ENCODE data around the gene EFCAB11. TPM values are rescaled to one million over a fixed set of nuclear protein-coding genes. Genes with fewer than 3 reads are reported as not detected.

EFCAB11 gene
- total and polyA plus RNA-seq, 3 experiments from 2014 or later: 2.0 to 12.1 (median 9.8) TPM

DNA sequence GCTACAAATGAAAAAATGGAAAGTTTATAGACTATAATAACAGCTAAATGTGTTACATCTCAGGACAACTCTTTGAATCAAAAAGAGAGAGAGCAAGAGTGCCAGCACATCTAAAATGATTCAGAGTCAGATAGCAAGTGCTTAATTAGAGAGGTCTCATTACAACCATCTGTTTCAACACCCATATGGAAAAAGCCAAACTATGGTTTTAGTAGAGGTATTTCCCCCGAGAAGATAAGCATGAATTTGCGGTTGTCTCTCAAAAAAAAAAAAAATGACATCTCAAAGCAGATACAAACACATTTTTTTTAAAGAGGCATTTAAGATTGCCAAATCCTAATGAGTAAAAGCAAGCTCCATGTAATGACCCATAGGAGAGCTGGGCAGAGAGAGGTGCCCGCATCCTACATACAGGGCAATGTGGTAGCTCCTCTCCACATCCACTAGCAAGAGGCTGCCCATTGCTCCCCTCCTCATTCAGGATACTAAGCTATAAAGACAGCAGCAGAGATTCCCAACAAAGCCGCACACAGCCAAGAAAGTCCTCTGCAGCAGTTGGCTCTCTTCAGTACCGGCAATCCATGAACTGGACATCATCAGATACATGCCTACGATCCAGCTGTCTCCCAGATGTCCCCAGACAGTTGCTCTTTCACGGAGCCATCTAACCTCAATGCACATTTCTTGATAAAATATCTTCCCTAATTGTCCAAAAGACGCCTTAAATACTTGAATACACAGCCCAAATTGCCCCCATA lies 100.4 kb downstream of the EFCAB11 start:
- POLR2A ChIA-PET: no interaction called here
- no peaks in the 10 kb centered on the region for H3K9me3 Mint-ChIP-seq
- no peak overlapping the region for H3K27ac ChIP-seq (ENCODE audit: low read depth, low read length)

DNA sequence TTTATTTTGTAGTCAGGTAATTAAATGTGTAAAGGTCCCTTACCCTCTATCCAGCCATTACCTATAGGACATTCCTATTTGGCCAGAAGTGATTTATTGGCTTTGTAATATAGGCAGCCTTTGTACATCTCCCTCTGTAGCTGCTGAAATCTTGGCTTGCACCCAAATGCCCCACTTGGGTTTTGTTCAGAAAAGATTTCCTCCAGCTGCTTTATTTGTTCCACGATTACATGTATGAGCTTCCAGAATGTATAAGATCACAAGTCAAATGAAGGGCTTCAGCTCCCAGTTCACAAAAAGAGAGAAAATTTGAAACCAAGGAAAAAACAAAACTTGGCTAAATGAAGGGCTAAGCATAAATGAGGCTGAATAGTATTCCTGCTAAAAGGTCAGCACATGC lies 103.4 kb downstream of the EFCAB11 start:
- POLR2A ChIA-PET: no interaction called here
- Mint-ChIP-seq H3K27me3 (no peaks in the 10 kb centered on the region), H3K36me3 (no peaks in the 10 kb centered on the region), H3K4me3 (no peak overlapping the region), H3K4me1 (no peaks in the 10 kb centered on the region), H3K9me3 (peaks cover 0 to 4% (median 0%) of the 10 kb centered on the region in 5 donors), H3K27ac (no peak overlapping the region)
- no peaks in the 10 kb centered on the region for H3K9me3 ChIP-seq (ENCODE audit: low read length)
- no peaks in the 10 kb centered on the region for H3K36me3 ChIP-seq (ENCODE audit: insufficient read depth, low read length)
- H3K4me3 ChIP-seq (ENCODE audit: low read length): no peak overlapping the region
- H3K27ac ChIP-seq (ENCODE audit: low read depth, low read length): no peak overlapping the region
- H3K4me1 ChIP-seq (ENCODE audit: insufficient read depth, low read length): no peaks in the 10 kb centered on the region
- CTCF ChIA-PET: no interaction called here
- H3K27me3 ChIP-seq (ENCODE audit: insufficient read depth, low read length, poor library complexity, severe bottlenecking): no peaks in the 10 kb centered on the region
- DNase-seq: no peak

More for the DNA sequence above, 100.4 kb downstream of the EFCAB11 start:
- Mint-ChIP-seq H3K27ac (no peak overlapping the region), H3K4me1 (no peaks in the 10 kb centered on the region), H3K27me3 (no peaks in the 10 kb centered on the region), H3K36me3 (no peaks in the 10 kb centered on the region), H3K4me3 (no peak overlapping the region)
- CTCF ChIA-PET: no interaction called here
- Histone ChIP-seq H3K4me1 (ENCODE audit: insufficient read depth, low read length) (no peaks in the 10 kb centered on the region), H3K9me3 (ENCODE audit: low read length) (no peaks in the 10 kb centered on the region), H3K27me3 (ENCODE audit: insufficient read depth, low read length, poor library complexity, severe bottlenecking) (no peaks in the 10 kb centered on the region), H3K4me3 (ENCODE audit: low read length) (no peak overlapping the region), H3K36me3 (ENCODE audit: insufficient read depth, low read length) (no peaks in the 10 kb centered on the region)
- no peak for DNase-seq

DNA sequence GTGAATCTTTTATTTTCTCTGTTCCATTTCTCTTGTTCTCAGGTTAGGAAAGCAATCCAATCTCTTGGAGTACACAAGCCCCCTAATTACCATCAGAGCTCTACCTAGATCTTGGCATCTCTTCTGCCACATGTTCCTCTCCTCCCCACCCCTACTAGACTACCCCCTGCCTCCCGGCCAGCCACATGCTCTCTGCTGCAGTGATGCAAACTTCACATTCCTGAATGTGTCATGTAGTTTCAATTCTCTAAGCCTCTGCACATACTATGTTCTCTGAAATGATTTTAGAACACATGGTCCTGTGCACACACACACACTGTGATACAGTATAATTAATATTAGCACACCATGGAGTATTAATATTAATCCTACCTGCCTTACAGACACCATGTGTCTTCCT lies 104.6 kb downstream of the EFCAB11 start:
- POLR2A ChIA-PET: no interaction called here
- CTCF ChIA-PET: no interaction called here
- DNase-seq: no peak
- Mint-ChIP-seq H3K36me3 (no peaks in the 10 kb centered on the region), H3K27me3 (no peaks in the 10 kb centered on the region), H3K4me1 (no peaks in the 10 kb centered on the region), H3K9me3 (peaks cover 0 to 4% (median 0%) of the 10 kb centered on the region in 5 donors), H3K27ac (peak overlapping the region in 1 of 8 donors; percentile 29), H3K4me3 (no peak overlapping the region)
- no peak overlapping the region for H3K27ac ChIP-seq (ENCODE audit: low read depth, low read length)
- H3K4me1 ChIP-seq (ENCODE audit: insufficient read depth, low read length): no peaks in the 10 kb centered on the region
- H3K9me3 ChIP-seq (ENCODE audit: low read length): no peaks in the 10 kb centered on the region
- H3K27me3 ChIP-seq (ENCODE audit: insufficient read depth, low read length, poor library complexity, severe bottlenecking): no peaks in the 10 kb centered on the region
- no peak overlapping the region for H3K4me3 ChIP-seq (ENCODE audit: low read length)
- H3K36me3 ChIP-seq (ENCODE audit: insufficient read depth, low read length): no peaks in the 10 kb centered on the region

DNA sequence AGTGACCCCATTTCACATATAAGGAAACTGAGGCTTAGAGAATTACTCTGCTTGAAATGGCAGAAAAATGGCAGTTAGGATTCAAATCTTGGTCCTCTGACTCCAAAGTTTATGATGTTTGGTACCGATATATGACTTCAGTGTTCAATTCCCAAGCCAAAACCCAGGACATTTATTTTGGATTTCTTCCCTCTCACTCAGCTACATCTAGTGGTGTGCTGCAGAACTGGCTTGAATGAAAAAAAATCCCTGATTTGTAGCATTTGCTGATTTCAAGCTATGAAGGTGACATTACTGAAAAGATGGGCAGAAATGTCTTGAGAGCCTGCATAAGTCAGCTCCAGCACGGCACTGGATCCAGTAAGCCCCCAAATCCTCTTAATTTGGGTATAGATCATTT lies 106.4 kb downstream of the EFCAB11 start:
- Histone ChIP-seq H3K4me3 (ENCODE audit: low read length) (no peak overlapping the region), H3K27me3 (ENCODE audit: insufficient read depth, low read length, poor library complexity, severe bottlenecking) (no peaks in the 10 kb centered on the region), H3K27ac (ENCODE audit: low read depth, low read length) (no peak overlapping the region), H3K36me3 (ENCODE audit: insufficient read depth, low read length) (no peaks in the 10 kb centered on the region), H3K4me1 (ENCODE audit: insufficient read depth, low read length) (no peaks in the 10 kb centered on the region), H3K9me3 (ENCODE audit: low read length) (no peaks in the 10 kb centered on the region)
- Mint-ChIP-seq H3K27me3 (no peaks in the 10 kb centered on the region), H3K9me3 (peaks cover 0 to 4% (median 0%) of the 10 kb centered on the region in 5 donors), H3K36me3 (no peaks in the 10 kb centered on the region), H3K4me1 (no peaks in the 10 kb centered on the region), H3K27ac (no peak overlapping the region), H3K4me3 (no peak overlapping the region)
- CTCF ChIA-PET: no interaction called here
- POLR2A ChIA-PET: no interaction called here
- no peak for DNase-seq

DNA sequence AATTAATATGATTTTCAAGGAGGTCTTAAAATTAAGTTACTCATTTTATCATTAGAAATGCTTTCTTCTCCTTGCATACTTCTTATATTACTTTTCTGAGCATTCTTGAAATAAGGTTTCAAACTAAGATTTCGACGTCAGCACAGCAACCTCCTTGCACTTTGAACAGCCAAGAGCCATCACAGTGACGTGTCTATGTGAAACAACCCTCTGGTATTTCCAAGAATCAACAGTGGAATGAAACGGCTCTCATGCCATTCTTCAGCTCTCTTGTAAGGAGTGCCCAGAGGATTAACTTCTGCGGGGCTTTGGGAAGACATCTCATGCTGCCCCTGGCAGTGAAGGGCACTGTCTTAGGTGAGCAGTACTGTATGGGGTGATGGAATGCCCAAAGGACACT lies 109.2 kb downstream of the EFCAB11 start:
- H3K4me3 ChIP-seq (ENCODE audit: low read length): no peak overlapping the region
- Mint-ChIP-seq H3K27me3 (peaks cover 2 to 4% of the 10 kb centered on the region in 2 donors), H3K27ac (no peak overlapping the region), H3K4me3 (no peak overlapping the region), H3K36me3 (no peaks in the 10 kb centered on the region), H3K9me3 (peaks cover 0 to 4% (median 0%) of the 10 kb centered on the region in 5 donors), H3K4me1 (no peaks in the 10 kb centered on the region)
- H3K27ac ChIP-seq (ENCODE audit: low read depth, low read length): no peak overlapping the region
- H3K27me3 ChIP-seq (ENCODE audit: insufficient read depth, low read length, poor library complexity, severe bottlenecking): no peaks in the 10 kb centered on the region
- no peaks in the 10 kb centered on the region for H3K9me3 ChIP-seq (ENCODE audit: low read length)
- H3K36me3 ChIP-seq (ENCODE audit: insufficient read depth, low read length): no peaks in the 10 kb centered on the region
- CTCF ChIA-PET: no interaction called here
- POLR2A ChIA-PET: no interaction called here
- no peaks in the 10 kb centered on the region for H3K4me1 ChIP-seq (ENCODE audit: insufficient read depth, low read length)
- DNase-seq: no peak

DNA sequence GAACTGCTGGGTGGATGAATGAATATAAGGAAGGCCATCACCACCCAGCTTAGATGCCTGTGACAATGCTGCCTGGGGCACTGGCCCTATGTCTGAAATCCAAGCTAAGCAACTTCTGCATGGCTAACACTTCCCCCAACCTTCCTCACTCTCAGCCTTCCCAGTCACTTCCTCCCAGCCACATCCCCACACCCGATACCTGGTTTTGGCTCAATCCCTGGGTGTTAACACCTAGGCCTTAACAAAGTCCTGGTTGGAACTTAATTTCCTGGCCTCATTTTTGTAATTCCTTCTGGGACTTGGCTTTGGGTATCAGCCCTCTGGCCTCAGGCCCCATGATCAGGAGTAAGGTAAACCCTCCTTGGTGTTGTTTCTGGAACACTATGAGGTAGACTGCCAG lies 110.0 kb downstream of the EFCAB11 start:
- Mint-ChIP-seq H3K27me3 (peaks cover 2 to 4% of the 10 kb centered on the region in 2 donors), H3K36me3 (no peaks in the 10 kb centered on the region), H3K27ac (no peak overlapping the region), H3K9me3 (peaks cover 0 to 4% (median 0%) of the 10 kb centered on the region in 5 donors), H3K4me1 (no peaks in the 10 kb centered on the region), H3K4me3 (no peak overlapping the region)
- CTCF ChIA-PET: no interaction called here
- Histone ChIP-seq H3K27ac (ENCODE audit: low read depth, low read length) (no peak overlapping the region), H3K36me3 (ENCODE audit: insufficient read depth, low read length) (no peaks in the 10 kb centered on the region), H3K4me3 (ENCODE audit: low read length) (no peak overlapping the region), H3K4me1 (ENCODE audit: insufficient read depth, low read length) (no peaks in the 10 kb centered on the region), H3K9me3 (ENCODE audit: low read length) (no peaks in the 10 kb centered on the region), H3K27me3 (ENCODE audit: insufficient read depth, low read length, poor library complexity, severe bottlenecking) (no peaks in the 10 kb centered on the region)
- no peak for DNase-seq
- POLR2A ChIA-PET: no interaction called here

DNA sequence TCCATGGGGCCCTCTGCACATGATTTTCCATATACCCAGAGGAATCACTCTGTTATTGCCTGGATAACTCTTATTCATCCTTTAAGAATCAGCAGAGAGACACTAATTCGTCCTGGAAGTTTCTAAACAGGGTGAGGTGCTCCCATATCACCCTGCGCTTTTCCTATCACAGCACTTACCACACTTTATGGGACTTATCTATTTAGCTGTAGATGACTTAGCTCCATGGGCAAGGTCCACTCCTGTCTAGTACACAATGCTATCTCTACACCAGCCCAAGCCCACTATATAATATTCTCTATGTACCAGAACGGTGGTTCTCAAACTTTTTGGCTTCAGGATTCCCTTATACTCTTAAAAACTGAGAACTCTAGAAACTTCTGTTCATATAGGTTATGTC lies 111.7 kb downstream of the EFCAB11 start:
- CTCF ChIA-PET: no interaction called here
- Histone ChIP-seq H3K36me3 (ENCODE audit: insufficient read depth, low read length) (no peaks in the 10 kb centered on the region), H3K9me3 (ENCODE audit: low read length) (no peaks in the 10 kb centered on the region), H3K27me3 (ENCODE audit: insufficient read depth, low read length, poor library complexity, severe bottlenecking) (no peaks in the 10 kb centered on the region), H3K4me3 (ENCODE audit: low read length) (no peak overlapping the region), H3K4me1 (ENCODE audit: insufficient read depth, low read length) (no peaks in the 10 kb centered on the region), H3K27ac (ENCODE audit: low read depth, low read length) (no peak overlapping the region)
- Mint-ChIP-seq H3K36me3 (no peaks in the 10 kb centered on the region), H3K9me3 (peaks cover 0 to 5% (median 3%) of the 10 kb centered on the region in 5 donors), H3K27me3 (peaks cover 2 to 4% of the 10 kb centered on the region in 2 donors), H3K4me3 (no peak overlapping the region), H3K27ac (no peak overlapping the region), H3K4me1 (no peaks in the 10 kb centered on the region)
- POLR2A ChIA-PET: no interaction called here
- no peak for DNase-seq

DNA sequence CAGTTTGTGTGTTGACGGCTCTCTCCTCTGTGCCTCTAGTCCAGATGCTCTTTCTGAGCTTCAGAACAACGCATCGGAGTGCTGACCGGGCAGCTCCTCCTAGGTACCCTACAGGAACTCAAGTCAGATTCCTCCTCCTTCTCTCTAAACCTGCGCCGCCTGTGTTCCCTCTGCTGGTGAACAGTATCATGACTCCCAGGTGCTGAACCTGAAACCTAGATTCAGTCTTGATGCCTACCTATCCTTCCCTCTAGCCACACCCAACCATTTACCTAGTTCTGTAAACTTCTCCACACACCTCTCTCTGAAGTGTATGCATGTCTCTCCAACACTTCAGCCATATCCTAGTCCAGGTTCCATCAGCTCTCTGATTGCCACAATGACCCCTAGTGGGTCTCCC lies 112.7 kb downstream of the EFCAB11 start:
- Mint-ChIP-seq H3K27ac (peak overlapping the region in 1 of 8 donors; percentile 58), H3K27me3 (peaks cover 2 to 4% of the 10 kb centered on the region in 2 donors), H3K4me1 (no peaks in the 10 kb centered on the region), H3K4me3 (no peak overlapping the region), H3K36me3 (no peaks in the 10 kb centered on the region), H3K9me3 (peaks cover 0 to 5% (median 3%) of the 10 kb centered on the region in 5 donors)
- Histone ChIP-seq H3K4me1 (ENCODE audit: insufficient read depth, low read length) (no peaks in the 10 kb centered on the region), H3K27ac (ENCODE audit: low read depth, low read length) (no peak overlapping the region), H3K9me3 (ENCODE audit: low read length) (no peaks in the 10 kb centered on the region), H3K4me3 (ENCODE audit: low read length) (no peak overlapping the region), H3K36me3 (ENCODE audit: insufficient read depth, low read length) (no peaks in the 10 kb centered on the region), H3K27me3 (ENCODE audit: insufficient read depth, low read length, poor library complexity, severe bottlenecking) (no peaks in the 10 kb centered on the region)
- POLR2A ChIA-PET: no interaction called here
- CTCF ChIA-PET: no interaction called here
- no peak for DNase-seq
